A549 (cell line): ENCODE measurements around the gene FAM199X.

Experiments
- BHLHE40 ChIP-seq: IDR thresholded peaks from 2 replicates; pipeline ENCODE4 v1.6.1; 2012; ENCODE audit warnings: low read depth, low read length, inconsistent platforms
- CEBPB ChIP-seq, 2 experiments: fragments of >200 bp in 1 of 2; sonication (Bioruptor Twin) in 1 of 2; formaldehyde crosslinking in 1 of 2; IDR thresholded peaks; 2 replicates each; pipeline ENCODE4 v1.6.1; 2012 to 2016
- CTCF ChIP-seq: fragments of >200 bp; sonication (Bioruptor Twin); formaldehyde crosslinking; IDR thresholded peaks from 3 replicates; pipeline ENCODE4 v1.5.1; 2016
- MYC ChIP-seq: IDR thresholded peaks from 2 replicates; pipeline ENCODE4 v1.6.1; 2012; ENCODE audit warnings: mild to moderate bottlenecking, inconsistent platforms, low read length, improper control_type of control experiment, borderline replicate concordance
- REST ChIP-seq: fragments of 200-600 bp; sonication (generic); IDR thresholded peaks from 2 replicates; pipeline ENCODE4 v1.6.1; 2016; ENCODE audit warnings: antibody characterized with exemption, mild to moderate bottlenecking, moderate library complexity
- RFX5 ChIP-seq: fragments of 450-650 bp; IDR thresholded peaks from 2 replicates; pipeline ENCODE4 v1.7.1; 2014; ENCODE audit warnings: antibody characterized with exemption, mild to moderate bottlenecking, moderate library complexity
- ZC3H11A ChIP-seq: fragments of 450-650 bp; IDR thresholded peaks from 2 replicates; pipeline ENCODE4 v1.6.1; 2014; ENCODE audit warnings: antibody characterized with exemption, mild to moderate bottlenecking

GRCh38 chrX:104165894-104166734 lies at the start of gene FAM199X:
- TF ChIP-seq BHLHE40 (no peak), CTCF (peak; percentile 51), RFX5 (no peak), ZC3H11A (no peak), REST (peak; percentile 61), MYC (no peak), CEBPB (IDR thresholded peaks at IDR 0.05) (no peak)
